Parathyroid adenoma (tissue), 2 donors: ENCODE results near the gene ADAMTS19.

Experiments
- H2AFZ ChIP-seq: fragments of 300-600 bp; sonication (generic); one replicate; pipeline ENCODE4 v1.7.0; 2017; ENCODE audit warnings: antibody characterized with exemption, mild to moderate bottlenecking
- H3K27ac ChIP-seq: fragments of 300-600 bp; sonication (generic); one replicate; pipeline ENCODE4 v1.7.0; 2017
- H3K27me3 ChIP-seq: fragments of 300-600 bp; sonication (generic); one replicate; pipeline ENCODE4 v1.7.0; 2017; ENCODE audit warnings: low read length; ENCODE audit not compliant: control insufficient read depth, insufficient read depth
- H3K36me3 ChIP-seq: fragments of 300-600 bp; sonication (generic); one replicate; pipeline ENCODE4 v1.7.0; 2017; ENCODE audit warnings: low read length; ENCODE audit not compliant: control insufficient read depth, insufficient read depth
- H3K4me1 ChIP-seq: fragments of 300-600 bp; sonication (generic); one replicate; pipeline ENCODE4 v1.7.0; 2017; ENCODE audit warnings: control low read depth
- H3K4me2 ChIP-seq: fragments of 300-600 bp; sonication (generic); one replicate; pipeline ENCODE4 v1.7.0; 2017; ENCODE audit warnings: low read length
- H3K4me3 ChIP-seq: fragments of 300-600 bp; sonication (generic); one replicate; pipeline ENCODE4 v1.7.0; 2017; ENCODE audit warnings: low read depth, low read length
- H3K79me2 ChIP-seq: fragments of 300-600 bp; sonication (generic); one replicate; pipeline ENCODE4 v1.7.0; 2017; ENCODE audit warnings: control low read depth
- H3K9ac ChIP-seq: fragments of 300-600 bp; sonication (generic); one replicate; pipeline ENCODE4 v1.7.0; 2017; ENCODE audit warnings: mild to moderate bottlenecking
- H3K9me3 ChIP-seq: fragments of 300-600 bp; sonication (generic); one replicate; pipeline ENCODE4 v1.7.0; 2017; ENCODE audit warnings: low read length; ENCODE audit not compliant: control insufficient read depth
- TF ChIP-seq, protein P1 (sequence below): fragments of 300-600 bp; sonication (generic); IDR thresholded peaks from one replicate; pipeline ENCODE4 v1.7.0; 2017; ENCODE audit warnings: antibody characterized with exemption, mild to moderate bottlenecking
- donor health status: primary hyperparathyroidism.

The ADAMTS19 gene

GRCh38 chr5:129496421-129496820, 36.3 kb downstream of the ADAMTS19 start:
- H3K27ac ChIP-seq: no peak overlapping the region
- no peaks in the 10 kb centered on the region for H3K79me2 ChIP-seq
- no peak overlapping the region for H3K9ac ChIP-seq
- no peak overlapping the region for H3K4me3 ChIP-seq
- H3K36me3 ChIP-seq: no peaks in the 10 kb centered on the region
- TF ChIP-seq, protein P1, sequence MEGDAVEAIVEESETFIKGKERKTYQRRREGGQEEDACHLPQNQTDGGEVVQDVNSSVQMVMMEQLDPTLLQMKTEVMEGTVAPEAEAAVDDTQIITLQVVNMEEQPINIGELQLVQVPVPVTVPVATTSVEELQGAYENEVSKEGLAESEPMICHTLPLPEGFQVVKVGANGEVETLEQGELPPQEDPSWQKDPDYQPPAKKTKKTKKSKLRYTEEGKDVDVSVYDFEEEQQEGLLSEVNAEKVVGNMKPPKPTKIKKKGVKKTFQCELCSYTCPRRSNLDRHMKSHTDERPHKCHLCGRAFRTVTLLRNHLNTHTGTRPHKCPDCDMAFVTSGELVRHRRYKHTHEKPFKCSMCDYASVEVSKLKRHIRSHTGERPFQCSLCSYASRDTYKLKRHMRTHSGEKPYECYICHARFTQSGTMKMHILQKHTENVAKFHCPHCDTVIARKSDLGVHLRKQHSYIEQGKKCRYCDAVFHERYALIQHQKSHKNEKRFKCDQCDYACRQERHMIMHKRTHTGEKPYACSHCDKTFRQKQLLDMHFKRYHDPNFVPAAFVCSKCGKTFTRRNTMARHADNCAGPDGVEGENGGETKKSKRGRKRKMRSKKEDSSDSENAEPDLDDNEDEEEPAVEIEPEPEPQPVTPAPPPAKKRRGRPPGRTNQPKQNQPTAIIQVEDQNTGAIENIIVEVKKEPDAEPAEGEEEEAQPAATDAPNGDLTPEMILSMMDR: no peak
- H2AFZ ChIP-seq: no peak overlapping the region
- H3K27me3 ChIP-seq: no peaks in the 10 kb centered on the region
- no peak overlapping the region for H3K4me2 ChIP-seq
- H3K9me3 ChIP-seq: no peaks in the 10 kb centered on the region
- no peaks in the 10 kb centered on the region for H3K4me1 ChIP-seq

GRCh38 chr5:129496864-129497595, 36.9 kb downstream of the ADAMTS19 start:
- no peak overlapping the region for H3K9ac ChIP-seq
- no peaks in the 10 kb centered on the region for H3K9me3 ChIP-seq
- no peaks in the 10 kb centered on the region for H3K4me1 ChIP-seq
- no peak overlapping the region for H3K4me3 ChIP-seq
- TF ChIP-seq, protein P1: no peak
- H3K27ac ChIP-seq: no peak overlapping the region
- no peaks in the 10 kb centered on the region for H3K27me3 ChIP-seq
- H3K4me2 ChIP-seq: no peak overlapping the region
- no peaks in the 10 kb centered on the region for H3K36me3 ChIP-seq
- no peaks in the 10 kb centered on the region for H3K79me2 ChIP-seq
- no peak overlapping the region for H2AFZ ChIP-seq

GRCh38 chr5:129499208-129499852, 39.2 kb downstream of the ADAMTS19 start:
- no peaks in the 10 kb centered on the region for H3K27me3 ChIP-seq
- no peaks in the 10 kb centered on the region for H3K36me3 ChIP-seq
- no peak overlapping the region for H3K9ac ChIP-seq
- no peak overlapping the region for H2AFZ ChIP-seq
- no peaks in the 10 kb centered on the region for H3K9me3 ChIP-seq
- no peak overlapping the region for H3K4me3 ChIP-seq
- no peaks in the 10 kb centered on the region for H3K4me1 ChIP-seq
- H3K27ac ChIP-seq: no peak overlapping the region
- TF ChIP-seq, protein P1: no peak
- H3K4me2 ChIP-seq: no peak overlapping the region
- no peaks in the 10 kb centered on the region for H3K79me2 ChIP-seq

DNA sequence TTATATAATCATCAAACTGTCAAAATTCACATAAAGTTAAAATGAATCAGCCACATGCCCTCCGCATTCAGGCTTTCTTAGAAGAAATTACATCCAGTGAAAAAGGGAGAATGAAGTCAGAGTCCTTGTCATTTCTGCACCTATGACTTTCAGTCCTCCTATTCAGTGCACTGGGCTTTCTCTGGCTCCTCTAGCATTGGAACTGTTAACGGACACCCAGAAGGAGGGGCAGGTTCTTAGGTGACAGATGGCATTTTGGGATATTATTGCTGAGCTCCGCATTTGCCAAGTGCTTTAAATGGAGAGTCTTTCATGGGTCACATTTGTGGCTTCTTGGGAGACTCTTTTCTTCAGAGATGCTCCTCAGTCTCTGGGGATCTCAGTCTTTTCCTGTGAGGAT, 40.0 kb downstream of the ADAMTS19 start:
- no peaks in the 10 kb centered on the region for H3K79me2 ChIP-seq
- H3K9ac ChIP-seq: no peak overlapping the region
- no peak overlapping the region for H3K4me2 ChIP-seq
- TF ChIP-seq, protein P1: no peak
- H2AFZ ChIP-seq: no peak overlapping the region
- no peak overlapping the region for H3K4me3 ChIP-seq
- H3K36me3 ChIP-seq: no peaks in the 10 kb centered on the region
- no peaks in the 10 kb centered on the region for H3K27me3 ChIP-seq
- H3K9me3 ChIP-seq: no peaks in the 10 kb centered on the region
- H3K4me1 ChIP-seq: no peaks in the 10 kb centered on the region
- H3K27ac ChIP-seq: no peak overlapping the region

DNA sequence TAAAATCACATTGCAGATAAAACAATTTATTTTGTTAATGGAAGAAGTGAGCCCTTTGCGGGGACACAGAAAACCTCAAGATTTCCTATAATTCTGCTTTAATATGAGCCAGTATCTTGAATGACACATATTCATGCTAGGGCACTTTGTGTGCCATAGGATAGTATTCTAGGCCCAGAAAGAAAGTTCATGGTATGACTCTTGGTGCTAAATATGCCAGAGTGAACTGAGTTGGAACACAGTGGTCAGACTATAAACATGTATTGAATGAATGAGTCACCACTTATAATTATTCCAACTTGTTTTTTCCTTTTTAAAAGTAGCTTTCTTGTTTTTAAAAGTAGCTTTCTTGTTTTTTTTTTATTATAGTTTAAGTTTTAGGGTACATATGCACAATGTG, 46.0 kb downstream of the ADAMTS19 start:
- Histone ChIP-seq H3K79me2 (no peaks in the 10 kb centered on the region), H2AFZ (no peak overlapping the region), H3K36me3 (no peaks in the 10 kb centered on the region), H3K4me1 (no peaks in the 10 kb centered on the region), H3K9ac (no peak overlapping the region), H3K9me3 (no peaks in the 10 kb centered on the region), H3K27ac (no peak overlapping the region), H3K27me3 (no peaks in the 10 kb centered on the region), H3K4me3 (no peak overlapping the region), H3K4me2 (no peak overlapping the region)
- TF ChIP-seq, protein P1: no peak
